BJ (cell line): ENCODE results near the gene TMEM178A. TPM values are rescaled to one million over a fixed set of nuclear protein-coding genes. Genes with fewer than 3 reads are reported as not detected.

Experiments used
- CTCF ChIA-PET: fragments of 350-600 bp; formaldehyde crosslinking; extraction: SDS; loops from one replicate; lab custom pipeline; 2021; ENCODE audit warnings: antibody characterized with exemption, inconsistent platforms; lab: Yijun Ruan, JAX
- POLR2A ChIA-PET: fragments of 300-600 bp; sonication (Branson Sonifier 250); formaldehyde crosslinking; extraction: SDS; loops from one replicate; lab custom pipeline; 2021; ENCODE audit warnings: antibody characterized with exemption; lab: Charles Lee
- DNase-seq: peaks from one replicate; pipeline ENCODE4 v3.0.0-alpha.2; 2011; ENCODE audit warnings: low read depth
- H3K27me3 ChIP-seq: 2 replicates; pipeline ENCODE4 v1.6.0; 2011; ENCODE audit warnings: low read length; ENCODE audit not compliant: control insufficient read depth, insufficient read depth
- H3K36me3 ChIP-seq: 2 replicates; pipeline ENCODE4 v1.5.1; 2011; ENCODE audit warnings: low read length; ENCODE audit not compliant: control insufficient read depth, insufficient read depth
- H3K4me3 ChIP-seq: 2 replicates; pipeline ENCODE4 v1.5.1; 2011; ENCODE audit warnings: low read depth, mild to moderate bottlenecking, control low read depth, low read length
- polyA plus RNA-seq: library from polyadenylated mRNA; depleted of rRNA; stranded (reverse); fragments of >200 nt; gene quantifications from 2 replicates; pipeline ENCODE4 v1.2.3, GENCODE V29; 2011
- TF ChIP-seq, protein P1 (sequence below): IDR thresholded peaks from 2 replicates; pipeline ENCODE4 v1.5.1; 2011; ENCODE audit warnings: low read depth, mild to moderate bottlenecking, control low read depth, inconsistent platforms, low read length, moderate library complexity; ENCODE audit not compliant: insufficient read depth

Gene TMEM178A
- polyA plus RNA-seq, 1 experiment, result 2.0 TPM

DNA sequence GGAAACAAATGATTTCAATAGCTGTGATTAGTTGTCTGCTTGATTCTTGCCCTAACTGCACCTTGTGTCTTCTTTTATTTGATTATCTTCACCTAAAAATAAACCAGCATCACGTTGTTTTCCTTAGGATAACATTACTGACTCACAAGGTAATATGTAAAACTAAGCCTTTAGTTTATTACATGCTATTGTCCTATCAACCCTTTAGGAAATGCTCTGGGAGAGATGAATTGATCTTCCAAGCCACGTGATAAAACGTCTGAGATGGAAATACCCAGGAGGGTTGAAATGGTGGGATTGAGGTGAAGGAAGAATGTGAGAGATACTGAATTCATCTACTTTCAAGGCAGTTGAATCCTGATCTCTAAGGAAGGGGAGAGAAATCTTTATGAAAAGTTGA is 34.5 kb upstream of the TMEM178A start:
- ChIA-PET CTCF (interaction anchor here (0.7 to 2.2 kb wide), 4 partner anchors 11 to 99 kb away, joined by 3 to 7 read pairs (median 4); no protein-coding TSS in a partner anchor), POLR2A (no interaction called here)
- TF ChIP-seq, protein P1, sequence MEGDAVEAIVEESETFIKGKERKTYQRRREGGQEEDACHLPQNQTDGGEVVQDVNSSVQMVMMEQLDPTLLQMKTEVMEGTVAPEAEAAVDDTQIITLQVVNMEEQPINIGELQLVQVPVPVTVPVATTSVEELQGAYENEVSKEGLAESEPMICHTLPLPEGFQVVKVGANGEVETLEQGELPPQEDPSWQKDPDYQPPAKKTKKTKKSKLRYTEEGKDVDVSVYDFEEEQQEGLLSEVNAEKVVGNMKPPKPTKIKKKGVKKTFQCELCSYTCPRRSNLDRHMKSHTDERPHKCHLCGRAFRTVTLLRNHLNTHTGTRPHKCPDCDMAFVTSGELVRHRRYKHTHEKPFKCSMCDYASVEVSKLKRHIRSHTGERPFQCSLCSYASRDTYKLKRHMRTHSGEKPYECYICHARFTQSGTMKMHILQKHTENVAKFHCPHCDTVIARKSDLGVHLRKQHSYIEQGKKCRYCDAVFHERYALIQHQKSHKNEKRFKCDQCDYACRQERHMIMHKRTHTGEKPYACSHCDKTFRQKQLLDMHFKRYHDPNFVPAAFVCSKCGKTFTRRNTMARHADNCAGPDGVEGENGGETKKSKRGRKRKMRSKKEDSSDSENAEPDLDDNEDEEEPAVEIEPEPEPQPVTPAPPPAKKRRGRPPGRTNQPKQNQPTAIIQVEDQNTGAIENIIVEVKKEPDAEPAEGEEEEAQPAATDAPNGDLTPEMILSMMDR, result no peak
- Histone ChIP-seq H3K27me3 (no peaks in the 10 kb centered on the region), H3K36me3 (no peaks in the 10 kb centered on the region), H3K4me3 (no peak overlapping the region)
- no peak for DNase-seq

DNA sequence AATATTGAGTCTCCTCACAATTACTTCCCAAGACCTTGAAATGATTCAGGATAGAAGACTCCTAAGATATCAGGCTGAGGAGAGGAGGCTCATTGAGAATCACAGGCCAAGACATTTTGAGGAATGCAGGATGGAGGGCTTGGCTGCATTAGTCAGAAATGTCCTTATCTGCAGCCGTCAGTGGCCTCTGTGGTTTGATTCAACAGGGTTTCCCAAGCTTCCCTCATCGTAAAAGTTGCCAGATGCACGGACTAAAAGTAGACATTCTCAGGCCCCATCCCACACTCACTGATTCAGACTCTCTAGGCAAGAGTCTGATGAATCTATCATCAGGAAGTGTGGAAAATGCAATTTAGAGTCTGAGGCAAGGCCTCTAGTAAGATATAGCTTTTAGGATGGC is 34.0 kb upstream of the TMEM178A start:
- ChIA-PET CTCF (interaction anchor here (0.7 to 2.2 kb wide), 4 partner anchors 10 to 98 kb away, joined by 3 to 7 read pairs (median 4); no protein-coding TSS in a partner anchor), POLR2A (no interaction called here)
- Histone ChIP-seq H3K4me3 (no peak overlapping the region), H3K27me3 (no peaks in the 10 kb centered on the region), H3K36me3 (no peaks in the 10 kb centered on the region)
- peak; percentile 94 for DNase-seq
- TF ChIP-seq, protein P1, result no peak

DNA sequence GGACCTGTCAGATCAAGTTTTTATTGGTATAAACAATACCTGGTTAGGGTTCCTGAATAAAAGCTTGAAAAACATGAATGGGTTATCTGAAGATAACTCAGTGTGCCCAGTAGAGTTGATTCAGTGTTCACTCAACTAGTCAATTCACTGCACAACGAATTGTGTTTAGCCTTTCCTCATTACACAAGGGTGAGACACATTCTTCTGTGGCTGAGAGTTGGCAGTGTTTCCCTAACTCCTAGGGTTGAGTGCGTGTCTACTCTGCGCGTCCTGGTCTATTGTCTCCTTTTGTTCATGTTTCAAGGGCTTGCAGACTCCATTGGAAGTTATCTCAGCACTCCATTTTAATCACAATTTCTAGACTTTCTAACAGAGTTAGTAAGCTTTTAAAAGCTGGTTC is 32.8 kb upstream of the TMEM178A start:
- no peaks in the 10 kb centered on the region for H3K36me3 ChIP-seq
- TF ChIP-seq, protein P1, result no peak
- H3K27me3 ChIP-seq, result no peaks in the 10 kb centered on the region
- peak; percentile 33 for DNase-seq
- CTCF ChIA-PET, result interaction anchor here (1.2 to 2.2 kb wide), 3 partner anchors 10 to 64 kb away, joined by 3 to 7 read pairs (median 4); no protein-coding TSS in a partner anchor
- POLR2A ChIA-PET, result no interaction called here
- H3K4me3 ChIP-seq, result no peak overlapping the region

DNA sequence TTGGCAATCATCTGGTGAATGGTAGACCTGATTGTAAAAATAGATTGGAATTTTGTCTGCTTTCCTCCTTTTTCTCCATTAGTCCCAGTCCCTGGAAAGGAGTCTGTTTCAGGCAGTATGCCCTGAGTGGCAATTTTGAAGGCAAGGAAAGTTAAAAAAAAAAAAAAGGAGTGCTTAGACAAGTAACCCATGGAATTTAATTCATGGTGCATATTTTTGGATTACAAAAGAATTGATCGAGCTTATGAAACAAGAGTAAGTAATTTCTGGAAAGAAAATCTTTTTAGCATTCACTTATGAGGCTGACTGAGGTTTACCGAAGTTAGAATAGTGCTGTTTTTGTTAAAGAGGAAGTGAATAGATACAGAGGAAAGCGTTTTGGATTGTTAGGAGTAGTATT is 29.4 kb upstream of the TMEM178A start:
- Histone ChIP-seq H3K4me3 (no peak overlapping the region), H3K36me3 (no peaks in the 10 kb centered on the region), H3K27me3 (no peaks in the 10 kb centered on the region)
- ChIA-PET POLR2A (no interaction called here), CTCF (interaction anchor here (1.8 kb wide), 1 partner anchor 61 kb away, joined by 3 read pairs; no protein-coding TSS in a partner anchor)
- DNase-seq, result no peak
- TF ChIP-seq, protein P1, result no peak

DNA sequence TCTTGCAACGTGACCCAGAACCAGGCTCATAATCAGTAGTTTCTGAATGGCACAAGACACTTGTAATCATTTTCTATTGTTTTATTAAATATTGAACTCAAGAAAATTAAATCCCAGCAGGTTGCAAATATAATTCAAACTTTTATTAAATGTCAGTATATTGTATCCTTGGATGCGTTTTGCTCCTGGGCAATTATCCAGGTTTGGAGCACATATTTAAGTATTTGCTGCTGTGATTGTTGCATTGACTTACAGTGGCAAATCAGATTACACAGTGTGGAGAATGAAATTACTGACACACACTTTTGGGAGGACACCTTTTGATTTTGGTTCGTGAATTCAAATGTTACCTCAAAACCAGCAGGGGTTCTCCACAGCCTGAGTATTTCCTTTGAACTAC is 27.1 kb upstream of the TMEM178A start:
- TF ChIP-seq, protein P1, result no peak
- Histone ChIP-seq H3K4me3 (no peak overlapping the region), H3K27me3 (no peaks in the 10 kb centered on the region), H3K36me3 (no peaks in the 10 kb centered on the region)
- POLR2A ChIA-PET, result no interaction called here
- no peak for DNase-seq
- CTCF ChIA-PET, result no interaction called here
